HepG2 (cell line): ENCODE data around the gene RAB34. TPM values are rescaled to one million over a fixed set of nuclear protein-coding genes. Genes with fewer than 3 reads are reported as not detected.

ENCODE experiments used
- CENPX ChIP-seq: sonication (generic); formaldehyde crosslinking; IDR thresholded peaks from 2 replicates; pipeline ENCODE4 v1.9.0; 2021; ENCODE audit warnings: mild to moderate bottlenecking, missing genetic modification reagents, moderate library complexity
- GABPB1 ChIP-seq: IDR thresholded peaks from 2 replicates; pipeline ENCODE4 v1.6.1; 2016; ENCODE audit warnings: mild to moderate bottlenecking, missing genetic modification reagents, moderate library complexity, missing compliant biosample characterization
- PHB2 ChIP-seq: fragments of 450-650 bp; IDR thresholded peaks from 2 replicates; pipeline ENCODE4 v1.6.1; 2018; ENCODE audit not compliant: partially characterized antibody
- SCMH1 ChIP-seq: sonication (generic); formaldehyde crosslinking; IDR thresholded peaks from 2 replicates; pipeline ENCODE4 v1.9.0; 2021; ENCODE audit warnings: missing genetic modification reagents, mild to moderate bottlenecking, borderline replicate concordance
- SRY ChIP-seq: sonication (generic); formaldehyde crosslinking; IDR thresholded peaks from 2 replicates; pipeline ENCODE4 v1.8.0; 2022; ENCODE audit warnings: mild to moderate bottlenecking, missing genetic modification reagents
- ZC3H13 ChIP-seq: sonication (generic); formaldehyde crosslinking; IDR thresholded peaks from 2 replicates; pipeline ENCODE4 v1.8.1; 2023; ENCODE audit warnings: mild to moderate bottlenecking, missing genetic modification reagents, moderate library complexity
- ZMYM2 ChIP-seq: sonication (generic); formaldehyde crosslinking; IDR thresholded peaks from 2 replicates; pipeline ENCODE4 v1.8.0; 2022; ENCODE audit warnings: mild to moderate bottlenecking, missing genetic modification reagents
- ZNF230 ChIP-seq: sonication (generic); formaldehyde crosslinking; IDR thresholded peaks from 2 replicates; pipeline ENCODE4 v1.4.0; 2020; ENCODE audit warnings: mild to moderate bottlenecking, missing genetic modification reagents
- ZNF251 ChIP-seq: sonication (generic); formaldehyde crosslinking; IDR thresholded peaks from 2 replicates; pipeline ENCODE4 v1.9.0; 2021; ENCODE audit warnings: mild to moderate bottlenecking, missing genetic modification reagents
- polyA plus RNA-seq, 8 experiments: library from polyadenylated mRNA; depleted of rRNA in 3 of 8; stranded (reverse) in 7 of 8; unstranded in 1 of 8; fragments of >200 nt; fragmentation: Illumina TruSeq in 4 of 8; extraction: Trizol in 4 of 8; gene quantifications; 2 replicates each; pipeline versions ENCODE4 v1.2.1 to v1.2.3, GENCODE V29; 2011 to 2016; ENCODE audit warnings: low read depth in 4 of 8, missing spikeins in 1 of 8, mixed read lengths in 1 of 8; ENCODE audit not compliant: insufficient read depth in 1 of 8
- total RNA-seq, 5 experiments: library from RNA; depleted of rRNA; stranded (reverse); fragments of >200 nt; fragmentation: Illumina TruSeq; extraction: Trizol; gene quantifications; 2 replicates each; pipeline ENCODE4 v1.2.3, GENCODE V29; 2016; ENCODE audit warnings: low read depth in 1 of 5
- TF ChIP-seq, protein P1 (sequence below): sonication (generic); formaldehyde crosslinking; IDR thresholded peaks from 2 replicates; pipeline ENCODE4 v1.8.0; 2022; ENCODE audit warnings: missing genetic modification reagents, mild to moderate bottlenecking, moderate library complexity, borderline replicate concordance
- TF ChIP-seq, protein P2 (sequence below): sonication (generic); formaldehyde crosslinking; IDR thresholded peaks from 2 replicates; pipeline ENCODE4 v1.9.0; 2021; ENCODE audit warnings: missing genetic modification reagents, mild to moderate bottlenecking, borderline replicate concordance
- TF ChIP-seq, protein P3 (sequence below): sonication (generic); formaldehyde crosslinking; IDR thresholded peaks from 2 replicates; pipeline ENCODE4 v1.5.1; 2020; ENCODE audit warnings: mild to moderate bottlenecking, missing genetic modification reagents
- TF ChIP-seq, protein P4 (sequence below): fragments of 450-650 bp; IDR thresholded peaks from 2 replicates; pipeline ENCODE4 v1.6.1; 2016
- TF ChIP-seq, protein P5 (sequence below): IDR thresholded peaks from 2 replicates; pipeline ENCODE4 v1.6.1; 2016
- TF ChIP-seq, protein P6 (sequence below): conservative IDR thresholded peaks from 2 replicates; pipeline ENCODE4 v1.6.1; 2018; ENCODE audit warnings: missing genetic modification reagents

The RAB34 gene
- total and polyA plus RNA-seq, 2 of the 13 experiments (the other 11 are each of a cell fraction or from before 2014, with no cell fraction given), result 0.49 TPM; not detected in 1

DNA sequence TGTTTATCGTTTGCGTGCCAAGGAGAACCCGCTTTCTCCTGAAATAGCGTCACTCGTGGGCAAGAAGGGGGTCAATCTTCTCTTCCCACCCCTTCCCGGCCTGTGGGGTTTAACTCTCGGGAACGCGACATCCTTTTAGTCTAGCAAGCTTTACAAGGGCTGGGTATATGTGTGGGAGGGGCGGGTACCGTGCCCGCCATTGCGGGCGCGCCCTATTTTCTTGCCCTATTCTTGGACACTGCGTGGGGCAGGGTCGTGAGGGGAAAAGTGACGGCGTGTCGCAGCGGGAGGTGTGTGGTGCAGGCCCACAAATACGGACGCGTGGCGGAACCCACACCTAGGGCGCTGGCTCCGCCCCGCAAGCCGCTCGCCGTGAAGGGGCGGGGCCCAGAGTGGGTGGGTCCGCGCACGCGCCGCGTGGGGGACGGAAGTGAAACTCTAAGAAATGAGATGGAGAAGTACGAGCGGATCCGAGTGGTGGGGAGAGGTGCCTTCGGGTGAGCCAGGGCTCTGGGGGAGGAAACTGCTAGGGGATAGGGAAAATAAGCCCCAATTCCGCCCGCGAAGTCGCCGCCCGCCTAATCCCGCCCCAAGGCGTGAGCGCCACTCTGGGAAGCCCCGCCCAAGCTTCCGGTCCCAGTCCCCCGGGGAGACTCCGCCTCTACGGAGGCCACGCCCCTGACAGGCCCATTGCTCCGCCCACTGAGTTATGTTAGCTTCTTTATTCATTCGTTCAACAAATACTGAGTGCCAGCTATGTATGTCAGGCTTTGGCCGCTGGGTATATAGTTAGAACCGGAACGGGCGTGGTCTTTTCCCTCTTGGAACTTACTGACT lies 10.9 kb upstream of the RAB34 start, which contains the start of gene NEK8 (continued):
- TF ChIP-seq, protein P1, sequence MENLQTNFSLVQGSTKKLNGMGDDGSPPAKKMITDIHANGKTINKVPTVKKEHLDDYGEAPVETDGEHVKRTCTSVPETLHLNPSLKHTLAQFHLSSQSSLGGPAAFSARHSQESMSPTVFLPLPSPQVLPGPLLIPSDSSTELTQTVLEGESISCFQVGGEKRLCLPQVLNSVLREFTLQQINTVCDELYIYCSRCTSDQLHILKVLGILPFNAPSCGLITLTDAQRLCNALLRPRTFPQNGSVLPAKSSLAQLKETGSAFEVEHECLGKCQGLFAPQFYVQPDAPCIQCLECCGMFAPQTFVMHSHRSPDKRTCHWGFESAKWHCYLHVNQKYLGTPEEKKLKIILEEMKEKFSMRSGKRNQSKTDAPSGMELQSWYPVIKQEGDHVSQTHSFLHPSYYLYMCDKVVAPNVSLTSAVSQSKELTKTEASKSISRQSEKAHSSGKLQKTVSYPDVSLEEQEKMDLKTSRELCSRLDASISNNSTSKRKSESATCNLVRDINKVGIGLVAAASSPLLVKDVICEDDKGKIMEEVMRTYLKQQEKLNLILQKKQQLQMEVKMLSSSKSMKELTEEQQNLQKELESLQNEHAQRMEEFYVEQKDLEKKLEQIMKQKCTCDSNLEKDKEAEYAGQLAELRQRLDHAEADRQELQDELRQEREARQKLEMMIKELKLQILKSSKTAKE (CRISPR knock-in tag), result no peak
- TF ChIP-seq, protein P2, sequence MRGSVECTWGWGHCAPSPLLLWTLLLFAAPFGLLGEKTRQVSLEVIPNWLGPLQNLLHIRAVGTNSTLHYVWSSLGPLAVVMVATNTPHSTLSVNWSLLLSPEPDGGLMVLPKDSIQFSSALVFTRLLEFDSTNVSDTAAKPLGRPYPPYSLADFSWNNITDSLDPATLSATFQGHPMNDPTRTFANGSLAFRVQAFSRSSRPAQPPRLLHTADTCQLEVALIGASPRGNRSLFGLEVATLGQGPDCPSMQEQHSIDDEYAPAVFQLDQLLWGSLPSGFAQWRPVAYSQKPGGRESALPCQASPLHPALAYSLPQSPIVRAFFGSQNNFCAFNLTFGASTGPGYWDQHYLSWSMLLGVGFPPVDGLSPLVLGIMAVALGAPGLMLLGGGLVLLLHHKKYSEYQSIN (CRISPR knock-in tag), result no peak
- TF ChIP-seq CENPX (CRISPR knock-in tag), result no peak
- TF ChIP-seq, protein P3, sequence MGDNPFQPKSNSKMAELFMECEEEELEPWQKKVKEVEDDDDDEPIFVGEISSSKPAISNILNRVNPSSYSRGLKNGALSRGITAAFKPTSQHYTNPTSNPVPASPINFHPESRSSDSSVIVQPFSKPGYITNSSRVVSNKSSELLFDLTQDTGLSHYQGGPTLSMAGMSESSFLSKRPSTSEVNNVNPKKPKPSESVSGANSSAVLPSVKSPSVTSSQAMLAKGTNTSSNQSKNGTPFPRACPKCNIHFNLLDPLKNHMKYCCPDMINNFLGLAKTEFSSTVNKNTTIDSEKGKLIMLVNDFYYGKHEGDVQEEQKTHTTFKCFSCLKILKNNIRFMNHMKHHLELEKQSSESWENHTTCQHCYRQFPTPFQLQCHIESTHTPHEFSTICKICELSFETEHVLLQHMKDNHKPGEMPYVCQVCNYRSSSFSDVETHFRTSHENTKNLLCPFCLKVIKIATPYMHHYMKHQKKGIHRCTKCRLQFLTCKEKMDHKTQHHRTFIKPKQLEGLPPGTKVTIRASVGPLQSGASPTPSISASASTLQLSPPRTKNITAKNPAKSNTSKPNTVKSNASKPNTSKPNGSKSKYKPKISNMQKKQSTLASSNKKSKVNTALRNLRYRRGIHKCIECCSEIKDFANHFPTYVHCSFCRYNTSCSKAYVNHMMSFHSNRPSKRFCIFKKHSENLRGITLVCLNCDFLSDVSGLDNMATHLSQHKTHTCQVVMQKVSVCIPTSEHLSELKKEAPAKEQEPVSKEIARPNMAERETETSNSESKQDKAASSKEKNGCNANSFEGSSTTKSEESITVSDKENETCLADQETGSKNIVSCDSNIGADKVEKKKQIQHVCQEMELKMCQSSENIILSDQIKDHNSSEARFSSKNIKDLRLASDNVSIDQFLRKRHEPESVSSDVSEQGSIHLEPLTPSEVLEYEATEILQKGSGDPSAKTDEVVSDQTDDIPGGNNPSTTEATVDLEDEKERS, result no peak
- peak; percentile 72; the same call in 1 of the 2 replicates for TF ChIP-seq ZMYM2 (CRISPR knock-in tag)
- TF ChIP-seq GABPB1 (CRISPR knock-in tag), result peak; percentile 88
- TF ChIP-seq PHB2, result no peak
- no peak for TF ChIP-seq ZC3H13 (CRISPR knock-in tag)
- peak; percentile 76; the same call in 1 of the 2 replicates for TF ChIP-seq ZNF230 (CRISPR knock-in tag)
- TF ChIP-seq, protein P4, sequence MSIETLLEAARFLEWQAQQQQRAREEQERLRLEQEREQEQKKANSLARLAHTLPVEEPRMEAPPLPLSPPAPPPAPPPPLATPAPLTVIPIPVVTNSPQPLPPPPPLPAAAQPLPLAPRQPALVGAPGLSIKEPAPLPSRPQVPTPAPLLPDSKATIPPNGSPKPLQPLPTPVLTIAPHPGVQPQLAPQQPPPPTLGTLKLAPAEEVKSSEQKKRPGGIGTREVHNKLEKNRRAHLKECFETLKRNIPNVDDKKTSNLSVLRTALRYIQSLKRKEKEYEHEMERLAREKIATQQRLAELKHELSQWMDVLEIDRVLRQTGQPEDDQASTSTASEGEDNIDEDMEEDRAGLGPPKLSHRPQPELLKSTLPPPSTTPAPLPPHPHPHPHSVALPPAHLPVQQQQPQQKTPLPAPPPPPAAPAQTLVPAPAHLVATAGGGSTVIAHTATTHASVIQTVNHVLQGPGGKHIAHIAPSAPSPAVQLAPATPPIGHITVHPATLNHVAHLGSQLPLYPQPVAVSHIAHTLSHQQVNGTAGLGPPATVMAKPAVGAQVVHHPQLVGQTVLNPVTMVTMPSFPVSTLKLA, result peak; percentile 21; the same call in 1 of the 2 replicates
- TF ChIP-seq ZNF251 (CRISPR knock-in tag), result no peak
- no peak for TF ChIP-seq SCMH1 (CRISPR knock-in tag)
- TF ChIP-seq, protein P5, sequence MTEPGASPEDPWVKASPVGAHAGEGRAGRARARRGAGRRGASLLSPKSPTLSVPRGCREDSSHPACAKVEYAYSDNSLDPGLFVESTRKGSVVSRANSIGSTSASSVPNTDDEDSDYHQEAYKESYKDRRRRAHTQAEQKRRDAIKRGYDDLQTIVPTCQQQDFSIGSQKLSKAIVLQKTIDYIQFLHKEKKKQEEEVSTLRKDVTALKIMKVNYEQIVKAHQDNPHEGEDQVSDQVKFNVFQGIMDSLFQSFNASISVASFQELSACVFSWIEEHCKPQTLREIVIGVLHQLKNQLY (CRISPR knock-in tag), result no peak
- TF ChIP-seq, protein P6, sequence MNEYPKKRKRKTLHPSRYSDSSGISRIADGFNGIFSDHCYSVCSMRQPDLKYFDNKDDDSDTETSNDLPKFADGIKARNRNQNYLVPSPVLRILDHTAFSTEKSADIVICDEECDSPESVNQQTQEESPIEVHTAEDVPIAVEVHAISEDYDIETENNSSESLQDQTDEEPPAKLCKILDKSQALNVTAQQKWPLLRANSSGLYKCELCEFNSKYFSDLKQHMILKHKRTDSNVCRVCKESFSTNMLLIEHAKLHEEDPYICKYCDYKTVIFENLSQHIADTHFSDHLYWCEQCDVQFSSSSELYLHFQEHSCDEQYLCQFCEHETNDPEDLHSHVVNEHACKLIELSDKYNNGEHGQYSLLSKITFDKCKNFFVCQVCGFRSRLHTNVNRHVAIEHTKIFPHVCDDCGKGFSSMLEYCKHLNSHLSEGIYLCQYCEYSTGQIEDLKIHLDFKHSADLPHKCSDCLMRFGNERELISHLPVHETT (CRISPR knock-in tag), result no peak; the same call in 1 of the 2 replicates
- peak; percentile 75 for TF ChIP-seq SRY (CRISPR knock-in tag)
